H1 (cell line): ENCODE results near the gene LRRK1. TPM values are rescaled to one million over a fixed set of nuclear protein-coding genes. Genes with fewer than 3 reads are reported as not detected.
A peak's percentile ranks its signal among the peaks of the same experiment; 100 is the strongest.

Experiments
- CTCF ChIA-PET: fragments of 300-600 bp; sonication (Branson Sonifier 250); formaldehyde crosslinking; loops from one replicate; lab custom pipeline; 2021; ENCODE audit not compliant: partially characterized antibody; lab: Charles Lee
- POLR2A ChIA-PET: fragments of 300-600 bp; sonication (Branson Sonifier 250); formaldehyde crosslinking; loops from one replicate; lab custom pipeline; 2021; ENCODE audit warnings: inconsistent platforms; ENCODE audit not compliant: partially characterized antibody; lab: Charles Lee
- DNase-seq, 2 experiments: peaks; one replicate each; pipeline versions ENCODE4 v3.0.0 to v3.0.0-alpha.2; 2010 to 2022; ENCODE audit warnings: low spot score in 2 of 2, low read depth in 1 of 2, mixed read lengths in 1 of 2
- FAIRE-seq: peaks from 2 replicates; lab custom pipeline; 2011; peaks lifted over from hg19 to GRCh38; lab: Jason Lieb, UNC
- H2AFZ ChIP-seq: 2 replicates; pipeline ENCODE4 v1.8.1; 2012; ENCODE audit warnings: low read length, inconsistent platforms
- H2AK5ac ChIP-seq: 2 replicates; pipeline ENCODE4 v1.6.1; 2013; ENCODE audit warnings: low read depth, low read length
- H2BK120ac ChIP-seq: replicated peaks from 2 replicates; pipeline ENCODE3; 2013; ENCODE audit warnings: low read depth, low read length, inconsistent platforms
- H2BK12ac ChIP-seq: 2 replicates; pipeline ENCODE4 v1.6.1; 2013; ENCODE audit warnings: low read depth, low read length
- H2BK15ac ChIP-seq: 2 replicates; pipeline ENCODE4 v1.6.1; 2013; ENCODE audit warnings: low read length
- H2BK20ac ChIP-seq: 2 replicates; pipeline ENCODE4 v1.6.1; 2013; ENCODE audit warnings: low read length
- H2BK5ac ChIP-seq: 2 replicates; pipeline ENCODE4 v1.6.1; 2013; ENCODE audit warnings: low read depth, low read length
- H3K14ac ChIP-seq: 2 replicates; pipeline ENCODE4 v1.6.1; 2013; ENCODE audit warnings: inconsistent platforms; ENCODE audit not compliant: insufficient read length
- H3K18ac ChIP-seq: 2 replicates; pipeline ENCODE4 v1.6.1; 2013; ENCODE audit warnings: low read length; ENCODE audit errors: extremely low read depth
- H3K23ac ChIP-seq: 2 replicates; pipeline ENCODE4 v1.6.1; 2013; ENCODE audit warnings: inconsistent platforms; ENCODE audit not compliant: insufficient read length
- H3K23me2 ChIP-seq: 2 replicates; pipeline ENCODE4 v1.6.1; 2013; ENCODE audit warnings: low read depth, low read length
- H3K27ac ChIP-seq: 2 replicates; pipeline ENCODE4 v1.6.1; 2011; ENCODE audit warnings: low read depth, low read length, inconsistent platforms
- H3K27me3 ChIP-seq, 4 experiments: replicated peaks in 1 of 4; 1 replicate in 1 of 4; 2 replicates in 3 of 4; pipeline versions ENCODE4 v1.6.1 to v1.8.1; 2011 to 2013; ENCODE audit warnings: low read length in 3 of 4, mild to moderate bottlenecking in 3 of 4, inconsistent platforms in 2 of 4, mixed read lengths in 2 of 4, moderate library complexity in 1 of 4; ENCODE audit not compliant: control insufficient read depth in 3 of 4, insufficient read depth in 3 of 4; ENCODE audit errors: extremely low read depth in 1 of 4
- H3K36me3 ChIP-seq, 4 experiments: 2 replicates each; pipeline versions ENCODE4 v1.6.1 to v1.8.1; 2011 to 2013; ENCODE audit warnings: mild to moderate bottlenecking in 4 of 4, low read length in 3 of 4, moderate library complexity in 2 of 4, control low read depth in 1 of 4, inconsistent platforms in 1 of 4; ENCODE audit not compliant: insufficient read depth in 4 of 4, control insufficient read depth in 2 of 4
- H3K4ac ChIP-seq: replicated peaks from 2 replicates; pipeline ENCODE3; 2013; ENCODE audit warnings: low read length, low read depth, mixed read lengths, inconsistent platforms; ENCODE audit not compliant: insufficient read length
- H3K4me1 ChIP-seq, 4 experiments: replicated peaks in 1 of 4; 1 replicate in 1 of 4; 2 replicates in 3 of 4; pipeline versions ENCODE4 v1.6.1 to v1.8.1; 2011 to 2013; ENCODE audit warnings: low read length in 3 of 4, inconsistent platforms in 2 of 4, mixed read lengths in 1 of 4; ENCODE audit not compliant: insufficient read depth in 4 of 4, control insufficient read depth in 3 of 4
- H3K4me2 ChIP-seq, 2 experiments: 2 replicates each; pipeline versions ENCODE4 v1.6.1 to v1.8.1; 2011 to 2013; ENCODE audit warnings: low read depth in 2 of 2, low read length in 2 of 2, control low read depth in 1 of 2, inconsistent platforms in 1 of 2, mild to moderate bottlenecking in 1 of 2; ENCODE audit not compliant: insufficient read depth in 1 of 2
- H3K4me3 ChIP-seq, 4 experiments: fragments of 200-600, 300-600 bp in 1 of 4; sonication (generic), shearing (Covaris generic), sonication (Bioruptor Twin) in 1 of 4; 2 replicates each; pipeline versions ENCODE4 v1.5.1 to v1.8.1; 2011 to 2016; ENCODE audit warnings: low read length in 4 of 4, low read depth in 3 of 4, control low read depth in 2 of 4, inconsistent platforms in 2 of 4, mild to moderate bottlenecking in 2 of 4, mixed read lengths in 1 of 4, moderate library complexity in 1 of 4; ENCODE audit not compliant: insufficient read depth in 2 of 4; ENCODE audit errors: extremely low read depth in 1 of 4
- H3K56ac ChIP-seq: replicated peaks from 2 replicates; pipeline ENCODE3; 2013; ENCODE audit warnings: low read depth, mild to moderate bottlenecking, mixed read lengths, low read length, inconsistent platforms; ENCODE audit not compliant: insufficient read length
- H3K79me1 ChIP-seq: 2 replicates; pipeline ENCODE4 v1.6.1; 2013; ENCODE audit warnings: low read depth, low read length, control low read depth
- H3K79me2 ChIP-seq, 2 experiments: 2 replicates each; pipeline versions ENCODE4 v1.6.1 to v1.8.1; 2012 to 2013; ENCODE audit warnings: low read length in 2 of 2, mild to moderate bottlenecking in 2 of 2, inconsistent platforms in 1 of 2; ENCODE audit not compliant: insufficient read depth in 2 of 2, control insufficient read depth in 1 of 2
- H3K9ac ChIP-seq, 4 experiments: replicated peaks in 1 of 4; 1 replicate in 1 of 4; 2 replicates in 3 of 4; pipeline versions ENCODE4 v1.6.1 to v1.8.1; 2011 to 2013; ENCODE audit warnings: low read depth in 3 of 4, low read length in 3 of 4, control low read depth in 2 of 4, mild to moderate bottlenecking in 2 of 4, moderate library complexity in 2 of 4, inconsistent platforms in 1 of 4; ENCODE audit errors: extremely low read depth in 1 of 4
- H3K9me3 ChIP-seq, 2 experiments: 2 replicates each; pipeline versions ENCODE4 v1.6.1 to v1.8.1; 2012 to 2013; ENCODE audit warnings: mild to moderate bottlenecking in 2 of 2, moderate library complexity in 2 of 2, control low read depth in 1 of 2, inconsistent platforms in 1 of 2, low read depth in 1 of 2, low read length in 1 of 2, mixed read lengths in 1 of 2; ENCODE audit not compliant: insufficient read depth in 2 of 2
- H4K20me1 ChIP-seq, 2 experiments: replicated peaks in 1 of 2; 2 replicates each; pipeline versions ENCODE3 to v1.8.1; 2011 to 2013; ENCODE audit warnings: inconsistent platforms in 2 of 2, low read length in 2 of 2, mild to moderate bottlenecking in 1 of 2; ENCODE audit not compliant: insufficient read depth in 2 of 2, control insufficient read depth in 1 of 2
- H4K5ac ChIP-seq: 2 replicates; pipeline ENCODE4 v1.6.1; 2013; ENCODE audit warnings: low read length, low read depth, mixed read lengths, inconsistent platforms; ENCODE audit not compliant: insufficient read length
- H4K8ac ChIP-seq: 2 replicates; pipeline ENCODE4 v1.8.0; 2013; ENCODE audit warnings: mild to moderate bottlenecking, moderate library complexity, low read length, inconsistent platforms; ENCODE audit not compliant: insufficient read depth; ENCODE audit errors: extremely low read depth
- H4K91ac ChIP-seq: replicated peaks from 2 replicates; pipeline ENCODE3; 2013; ENCODE audit warnings: low read length, mixed read lengths, inconsistent platforms; ENCODE audit not compliant: insufficient read length
- ATF2 ChIP-seq: IDR thresholded peaks from 2 replicates; pipeline ENCODE4 v1.6.1; 2012; ENCODE audit warnings: low read length, inconsistent platforms
- CBX5 ChIP-seq: fragments of 300-800, 300-1000 bp; sonication (generic); IDR thresholded peaks from 2 replicates; pipeline ENCODE4 v1.7.1; 2016; ENCODE audit warnings: antibody characterized with exemption, low read length, low read depth
- CBX8 ChIP-seq: fragments of 300-800, 300-1000 bp; sonication (generic); IDR thresholded peaks from 2 replicates; pipeline ENCODE4 v1.7.1; 2016; ENCODE audit warnings: low read depth, low read length, borderline replicate concordance
- CEBPB ChIP-seq: IDR thresholded peaks from 2 replicates; pipeline ENCODE4 v1.6.1; 2012; ENCODE audit warnings: low read depth, low read length
- CTBP2 ChIP-seq: IDR thresholded peaks from 2 replicates; pipeline ENCODE4 v1.7.0; 2011; ENCODE audit warnings: borderline replicate concordance, mild to moderate bottlenecking, moderate library complexity, mixed read lengths, low read length; ENCODE audit not compliant: insufficient read depth, insufficient read length
- EP300 ChIP-seq, 2 experiments: IDR thresholded peaks; 1 replicate in 1 of 2; 2 replicates in 1 of 2; pipeline ENCODE4 v1.6.1; 2011 to 2012; ENCODE audit warnings: low read depth in 2 of 2, low read length in 2 of 2, mild to moderate bottlenecking in 2 of 2, borderline replicate concordance in 1 of 2, inconsistent platforms in 1 of 2, moderate library complexity in 1 of 2
- KDM4A ChIP-seq: IDR thresholded peaks from one replicate; pipeline ENCODE4 v1.7.1; 2012; ENCODE audit warnings: low read depth, mild to moderate bottlenecking, moderate library complexity, low read length, inconsistent platforms; ENCODE audit not compliant: severe bottlenecking
- RXRA ChIP-seq: IDR thresholded peaks from 2 replicates; pipeline ENCODE4 v1.6.1; 2011; ENCODE audit warnings: low read depth, mild to moderate bottlenecking, low read length, moderate library complexity; ENCODE audit not compliant: insufficient read depth
- SIN3A ChIP-seq, 2 experiments: IDR thresholded peaks in 1 of 2; conservative IDR thresholded peaks in 1 of 2; 2 replicates each; pipeline ENCODE4 v1.6.1; 2011 to 2012; ENCODE audit warnings: low read length in 2 of 2, improper control_type of control experiment in 1 of 2, low read depth in 1 of 2, mild to moderate bottlenecking in 1 of 2
- TAF1 ChIP-seq: IDR thresholded peaks from 2 replicates; pipeline ENCODE4 v1.6.1; 2011; ENCODE audit warnings: mild to moderate bottlenecking, low read depth, low read length
- TAF7 ChIP-seq: optimal IDR thresholded peaks from 2 replicates; pipeline ENCODE3; 2011; ENCODE audit warnings: low read depth, mild to moderate bottlenecking, inconsistent platforms, low read length, moderate library complexity, borderline replicate concordance
- WGBS, 2 experiments: shearing (Covaris generic) in 1 of 2; methylation state at CpG; one replicate each; pipeline versions ENCODE4 v1.1.6 to v1.1.7; 2013 to 2015; ENCODE audit warnings: low lambda C conversion rate in 2 of 2, mixed read lengths in 2 of 2, inconsistent platforms in 1 of 2, low coverage in 1 of 2, missing lambda C conversion rate in 1 of 2; ENCODE audit not compliant: insufficient replicate concordance in 2 of 2, insufficient coverage in 1 of 2, insufficient read length in 1 of 2; ENCODE audit errors: extremely low coverage in 1 of 2, missing lambda C conversion rate in 1 of 2; 5-methylcytosine and 5-hydroxymethylcytosine counted together
- polyA plus RNA-seq, 7 experiments: library from polyadenylated mRNA; depleted of rRNA in 3 of 7; stranded (reverse) in 5 of 7; unstranded in 2 of 7; fragments of >200 nt in 5 of 7; fragments of 200-250 nt in 2 of 7; gene quantifications; 1 replicate in 5 of 7; 2 replicates in 1 of 7; 4 replicates in 1 of 7; pipeline versions ENCODE4 v1.2.1 to v1.2.3, GENCODE V29; 2011 to 2013; ENCODE audit warnings: missing spikeins in 2 of 7, mixed read lengths in 2 of 7
- total RNA-seq: library from RNA; stranded (reverse); fragmentation: NEBNext Ultra II Directional; extraction: Animal tissue kit (Norgen Biotek cat#: 25700); gene quantifications from 2 replicates; pipeline ENCODE4 v1.2.1, GENCODE V29; 2021

LRRK1 gene
- total and polyA plus RNA-seq, 2 of the 8 experiments (the other 6 are each of a cell fraction or from before 2014, with no cell fraction given) = 1.2 to 3.6 TPM

DNA sequence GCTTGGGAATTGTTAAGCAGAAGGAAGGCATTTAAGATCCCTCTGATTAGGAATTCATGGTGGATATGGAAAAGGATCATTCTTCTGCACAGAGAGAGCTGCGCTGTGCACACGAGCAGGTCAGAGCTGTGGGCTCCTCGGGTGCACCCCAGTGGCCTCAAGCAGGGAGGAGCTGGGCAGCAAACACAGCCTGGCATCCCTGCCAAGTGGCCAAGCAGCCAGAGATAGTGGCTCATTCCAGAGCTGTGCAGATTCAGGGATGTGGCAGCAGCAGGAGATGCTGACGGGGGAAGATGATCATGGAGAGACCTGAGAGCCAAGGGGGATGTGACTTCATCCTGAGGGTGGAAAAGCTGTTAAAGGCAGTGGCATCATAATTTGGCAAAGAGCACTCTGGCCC lies 55.9 kb downstream of the LRRK1 start:
- no peak overlapping the region for H2BK120ac ChIP-seq
- H3K79me1 ChIP-seq = no peaks in the 10 kb centered on the region
- H2BK15ac ChIP-seq = no peak overlapping the region; the same call in 1 of the 2 replicates
- H3K23me2 ChIP-seq = peaks cover 10% of the 10 kb centered on the region; the same call in 1 of the 2 replicates
- DNase-seq (no peak), FAIRE-seq (no peak)
- ChIA-PET CTCF (interaction anchor here (0.6 to 5.0 kb wide), 6 partner anchors 11 to 424 kb away, joined by 3 to 32 read pairs (median 4); no protein-coding TSS in a partner anchor), POLR2A (no interaction called here)
- H2AFZ ChIP-seq = no peak overlapping the region
- no peak overlapping the region for H4K8ac ChIP-seq
- H2BK5ac ChIP-seq = no peak overlapping the region
- no peak overlapping the region for H3K18ac ChIP-seq
- peaks cover 13 to 38% (median 27%) of the 10 kb centered on the region in 4 experiments for H3K27me3 ChIP-seq
- H3K4me2 ChIP-seq = peak overlapping the region in 1 of 2 experiments; percentile 30; a peak in 2 of 4 replicates
- H3K9me3 ChIP-seq = no peaks in the 10 kb centered on the region; a peak in 1 of 4 replicates
- H4K91ac ChIP-seq = no peak overlapping the region
- no peak overlapping the region for H2BK12ac ChIP-seq
- H4K5ac ChIP-seq = no peak overlapping the region
- H2BK20ac ChIP-seq = no peak overlapping the region; the same call in 1 of the 2 replicates
- no peaks in the 10 kb centered on the region for H3K79me2 ChIP-seq
- 68% methylated on average over 4 of the region's 4 CpGs; no CpG with 5 or more reads in 1 of the 2 experiments for WGBS, 2 experiments
- no peak overlapping the region for H3K27ac ChIP-seq
- no peak overlapping the region for H3K23ac ChIP-seq
- no peaks in the 10 kb centered on the region for H4K20me1 ChIP-seq
- H3K36me3 ChIP-seq = no peaks in the 10 kb centered on the region
- no peak overlapping the region for H3K9ac ChIP-seq
- H2AK5ac ChIP-seq = no peak overlapping the region
- H3K4ac ChIP-seq = no peak overlapping the region
- no peak overlapping the region for H3K14ac ChIP-seq
- peaks cover 0 to 13% (median 4%) of the 10 kb centered on the region in 4 experiments; a peak in 6 of 7 replicates for H3K4me1 ChIP-seq
- H3K4me3 ChIP-seq = no peak overlapping the region
- no peak overlapping the region for H3K56ac ChIP-seq
- no peak for TF ChIP-seq CEBPB
- TF ChIP-seq EP300 (IDR thresholded peaks at IDR 0.05; ENCODE audit: borderline replicate concordance in 1 of 2, low read depth in 2 of 2, low read length in 2 of 2) = no peak
- no peak for TF ChIP-seq KDM4A
- no peak for TF ChIP-seq SIN3A (conservative IDR thresholded peaks at IDR 0.05 in 1 of 2, IDR thresholded peaks at IDR 0.05 in 1 of 2; ENCODE audit: low read depth in 1 of 2, low read length in 2 of 2)
- no peak for TF ChIP-seq TAF7
- no peak for TF ChIP-seq CTBP2
- TF ChIP-seq RXRA = no peak
- TF ChIP-seq ATF2 = no peak
- TF ChIP-seq CBX5 = no peak
- TF ChIP-seq CBX8 = no peak
- no peak for TF ChIP-seq TAF1
